ENCODE measurements around the gene HSPA8.

Gene HSPA8

GRCh38 chr11:123047266-123047946 lies 14.5 kb downstream of the HSPA8 start:
- no peak for DNase-seq (ENCODE audit: low read depth, low spot score)
- H3K9me3 ChIP-seq (ENCODE audit: control insufficient read depth, insufficient read depth, low read length): no peaks in the 10 kb centered on the region
- no peaks in the 10 kb centered on the region for H3K27me3 ChIP-seq (ENCODE audit: control insufficient read depth, insufficient read depth, low read length)
- H3K36me3 ChIP-seq (ENCODE audit: control insufficient read depth, insufficient read depth, low read length): no peaks in the 10 kb centered on the region
- WGBS (ENCODE audit: insufficient coverage, insufficient read length): no CpG with 5 or more reads among the region's 18 CpGs
- no peak overlapping the region for H3K4me3 ChIP-seq (ENCODE audit: low read length)
- no peaks in the 10 kb centered on the region for H3K4me1 ChIP-seq (ENCODE audit: control insufficient read depth, insufficient read depth, low read length)
- H3K27ac ChIP-seq (ENCODE audit: low read length): no peak overlapping the region

- WGBS (ENCODE audit: insufficient coverage, insufficient read length): no CpG with 5 or more reads among the region's 5 CpGs
- Histone ChIP-seq H3K4me1 (ENCODE audit: control insufficient read depth, insufficient read depth, low read length) (no peaks in the 10 kb centered on the region), H3K9me3 (ENCODE audit: control insufficient read depth, insufficient read depth, low read length) (no peaks in the 10 kb centered on the region), H3K27me3 (ENCODE audit: control insufficient read depth, insufficient read depth, low read length) (no peaks in the 10 kb centered on the region), H3K27ac (ENCODE audit: low read length) (no peak overlapping the region), H3K36me3 (ENCODE audit: control insufficient read depth, insufficient read depth, low read length) (no peaks in the 10 kb centered on the region), H3K4me3 (ENCODE audit: low read length) (no peak overlapping the region)
- DNase-seq (ENCODE audit: low read depth, low spot score): no peak
Measured at GRCh38 chr11:123046473-123047259, 15.3 kb downstream of the HSPA8 start.

GRCh38 chr11:123045101-123045500 lies 16.8 kb downstream of the HSPA8 start:
- H3K36me3 ChIP-seq (ENCODE audit: control insufficient read depth, insufficient read depth, low read length): no peaks in the 10 kb centered on the region
- H3K4me1 ChIP-seq (ENCODE audit: control insufficient read depth, insufficient read depth, low read length): no peaks in the 10 kb centered on the region
- no peaks in the 10 kb centered on the region for H3K9me3 ChIP-seq (ENCODE audit: control insufficient read depth, insufficient read depth, low read length)
- no peak overlapping the region for H3K4me3 ChIP-seq (ENCODE audit: low read length)
- no peak for DNase-seq (ENCODE audit: low read depth, low spot score)
- H3K27me3 ChIP-seq (ENCODE audit: control insufficient read depth, insufficient read depth, low read length): no peaks in the 10 kb centered on the region
- WGBS (ENCODE audit: insufficient coverage, insufficient read length): no CpG with 5 or more reads among the region's 1 CpG
- no peak overlapping the region for H3K27ac ChIP-seq (ENCODE audit: low read length)

GRCh38 chr11:123041185-123041584 lies 20.8 kb downstream of the HSPA8 start:
- DNase-seq (ENCODE audit: low read depth, low spot score): no peak
- Histone ChIP-seq H3K4me3 (ENCODE audit: low read length) (no peak overlapping the region), H3K27me3 (ENCODE audit: control insufficient read depth, insufficient read depth, low read length) (no peaks in the 10 kb centered on the region), H3K9me3 (ENCODE audit: control insufficient read depth, insufficient read depth, low read length) (no peaks in the 10 kb centered on the region), H3K4me1 (ENCODE audit: control insufficient read depth, insufficient read depth, low read length) (no peaks in the 10 kb centered on the region), H3K27ac (ENCODE audit: low read length) (no peak overlapping the region), H3K36me3 (ENCODE audit: control insufficient read depth, insufficient read depth, low read length) (no peaks in the 10 kb centered on the region)
- no CpG with 5 or more reads among the region's 10 CpGs for WGBS (ENCODE audit: insufficient coverage, insufficient read length)

- WGBS (ENCODE audit: insufficient coverage, insufficient read length): no CpG with 5 or more reads among the region's 11 CpGs
- no peak for DNase-seq (ENCODE audit: low read depth, low spot score)
- no peaks in the 10 kb centered on the region for H3K9me3 ChIP-seq (ENCODE audit: control insufficient read depth, insufficient read depth, low read length)
- no peak overlapping the region for H3K27ac ChIP-seq (ENCODE audit: low read length)
- no peaks in the 10 kb centered on the region for H3K27me3 ChIP-seq (ENCODE audit: control insufficient read depth, insufficient read depth, low read length)
- no peak overlapping the region for H3K4me3 ChIP-seq (ENCODE audit: low read length)
- no peaks in the 10 kb centered on the region for H3K36me3 ChIP-seq (ENCODE audit: control insufficient read depth, insufficient read depth, low read length)
- no peaks in the 10 kb centered on the region for H3K4me1 ChIP-seq (ENCODE audit: control insufficient read depth, insufficient read depth, low read length)
Measured at GRCh38 chr11:123040111-123040432, 21.9 kb downstream of the HSPA8 start.

- H3K4me1 ChIP-seq (ENCODE audit: control insufficient read depth, insufficient read depth, low read length): 0 out of 2 replicates have a peak, but pooled peaks cover 2% of the 10 kb centered on the region
- no peak for DNase-seq (ENCODE audit: low read depth, low spot score)
- H3K36me3 ChIP-seq (ENCODE audit: control insufficient read depth, insufficient read depth, low read length): no peaks in the 10 kb centered on the region
- no peaks in the 10 kb centered on the region for H3K9me3 ChIP-seq (ENCODE audit: control insufficient read depth, insufficient read depth, low read length)
- no CpG with 5 or more reads among the region's 10 CpGs for WGBS (ENCODE audit: insufficient coverage, insufficient read length)
- H3K27ac ChIP-seq (ENCODE audit: low read length): no peak overlapping the region
- H3K27me3 ChIP-seq (ENCODE audit: control insufficient read depth, insufficient read depth, low read length): no peaks in the 10 kb centered on the region
- H3K4me3 ChIP-seq (ENCODE audit: low read length): no peak overlapping the region
Measured at GRCh38 chr11:123035831-123036230, 26.1 kb downstream of the HSPA8 start.

- Histone ChIP-seq H3K27me3 (ENCODE audit: control insufficient read depth, insufficient read depth, low read length) (no peaks in the 10 kb centered on the region), H3K4me3 (ENCODE audit: low read length) (no peak overlapping the region), H3K9me3 (ENCODE audit: control insufficient read depth, insufficient read depth, low read length) (no peaks in the 10 kb centered on the region), H3K27ac (ENCODE audit: low read length) (no peak overlapping the region), H3K36me3 (ENCODE audit: control insufficient read depth, insufficient read depth, low read length) (no peaks in the 10 kb centered on the region), H3K4me1 (ENCODE audit: control insufficient read depth, insufficient read depth, low read length) (0 out of 2 replicates have a peak, but pooled peaks cover 2% of the 10 kb centered on the region)
- DNase-seq (ENCODE audit: low read depth, low spot score): no peak
- no CpG with 5 or more reads among the region's 6 CpGs for WGBS (ENCODE audit: insufficient coverage, insufficient read length)
Measured at GRCh38 chr11:123034597-123034996, 27.3 kb downstream of the HSPA8 start.

- Histone ChIP-seq H3K4me1 (ENCODE audit: control insufficient read depth, insufficient read depth, low read length) (0 out of 2 replicates have a peak, but pooled peaks cover 2% of the 10 kb centered on the region), H3K27me3 (ENCODE audit: control insufficient read depth, insufficient read depth, low read length) (no peaks in the 10 kb centered on the region), H3K4me3 (ENCODE audit: low read length) (no peak overlapping the region), H3K36me3 (ENCODE audit: control insufficient read depth, insufficient read depth, low read length) (no peaks in the 10 kb centered on the region), H3K9me3 (ENCODE audit: control insufficient read depth, insufficient read depth, low read length) (no peaks in the 10 kb centered on the region), H3K27ac (ENCODE audit: low read length) (no peak overlapping the region)
- WGBS (ENCODE audit: insufficient coverage, insufficient read length): no CpG with 5 or more reads among the region's 10 CpGs
- DNase-seq (ENCODE audit: low read depth, low spot score): no peak
Measured at GRCh38 chr11:123033895-123034294, 28.0 kb downstream of the HSPA8 start.

- DNase-seq (ENCODE audit: low read depth, low spot score): no peak
- H3K27ac ChIP-seq (ENCODE audit: low read length): no peak overlapping the region
- no CpG with 5 or more reads among the region's 4 CpGs for WGBS (ENCODE audit: insufficient coverage, insufficient read length)
- no peaks in the 10 kb centered on the region for H3K36me3 ChIP-seq (ENCODE audit: control insufficient read depth, insufficient read depth, low read length)
- H3K4me3 ChIP-seq (ENCODE audit: low read length): no peak overlapping the region
- H3K9me3 ChIP-seq (ENCODE audit: control insufficient read depth, insufficient read depth, low read length): no peaks in the 10 kb centered on the region
- 0 out of 2 replicates have a peak, but pooled peaks cover 2% of the 10 kb centered on the region for H3K4me1 ChIP-seq (ENCODE audit: control insufficient read depth, insufficient read depth, low read length)
- H3K27me3 ChIP-seq (ENCODE audit: control insufficient read depth, insufficient read depth, low read length): no peaks in the 10 kb centered on the region
Measured at GRCh38 chr11:123030517-123030916, 31.4 kb downstream of the HSPA8 start.

GRCh38 chr11:123020968-123021367 lies 41.0 kb downstream of the HSPA8 start:
- Histone ChIP-seq H3K27me3 (ENCODE audit: control insufficient read depth, insufficient read depth, low read length) (no peaks in the 10 kb centered on the region), H3K9me3 (ENCODE audit: control insufficient read depth, insufficient read depth, low read length) (no peaks in the 10 kb centered on the region), H3K27ac (ENCODE audit: low read length) (no peak overlapping the region), H3K36me3 (ENCODE audit: control insufficient read depth, insufficient read depth, low read length) (no peaks in the 10 kb centered on the region), H3K4me3 (ENCODE audit: low read length) (no peak overlapping the region), H3K4me1 (ENCODE audit: control insufficient read depth, insufficient read depth, low read length) (no peaks in the 10 kb centered on the region)
- WGBS (ENCODE audit: insufficient coverage, insufficient read length): no CpG with 5 or more reads among the region's 2 CpGs
- DNase-seq (ENCODE audit: low read depth, low spot score): peak; percentile 31

Data from iPS DF 6.9 (cell line).